K562 (cell line): ENCODE data around the gene TSPAN3. TPM values are rescaled to one million over a fixed set of nuclear protein-coding genes. Genes with fewer than 3 reads are reported as not detected.

Source experiments
- BRCA1 ChIP-seq, 2 experiments: fragments of 450-650 bp in 1 of 2; sonication (generic) in 1 of 2; formaldehyde crosslinking in 1 of 2; IDR thresholded peaks; 2 replicates each; pipeline versions ENCODE4 v1.5.0 to v1.6.1; 2017 to 2020; ENCODE audit warnings: mild to moderate bottlenecking in 1 of 2, missing genetic modification reagents in 1 of 2
- CREB3L1 ChIP-seq: fragments of 450-650 bp; IDR thresholded peaks from 2 replicates; pipeline ENCODE4 v1.6.1; 2014; ENCODE audit warnings: low read depth, mild to moderate bottlenecking, moderate library complexity, borderline replicate concordance
- CREB5 ChIP-seq: fragments of 250-450 bp; sonication (Bioruptor Pico); IDR thresholded peaks from 2 replicates; pipeline ENCODE4 v1.5.0; 2020; ENCODE audit warnings: mild to moderate bottlenecking
- CSDE1 ChIP-seq, 2 experiments: fragments of 450-650 bp; IDR thresholded peaks; 2 replicates each; pipeline ENCODE4 v1.6.1; 2016; ENCODE audit warnings: mild to moderate bottlenecking in 1 of 2
- MECOM ChIP-seq: fragments of 250-450 bp; sonication (Bioruptor Pico); IDR thresholded peaks from 2 replicates; pipeline ENCODE4 v1.8.0; 2022; ENCODE audit warnings: inconsistent platforms
- MTA2 ChIP-seq: fragments of 450-650 bp; IDR thresholded peaks from 2 replicates; pipeline ENCODE4 v1.6.1; 2016; ENCODE audit warnings: low read depth
- NCOA4 ChIP-seq: fragments of 450-650 bp; IDR thresholded peaks from 2 replicates; pipeline ENCODE4 v1.6.1; 2018; ENCODE audit warnings: mild to moderate bottlenecking; ENCODE audit not compliant: partially characterized antibody
- PCBP1 ChIP-seq: fragments of 200-400 bp; formaldehyde crosslinking; IDR thresholded peaks from 2 replicates; pipeline ENCODE4 v1.6.1; 2018; ENCODE audit warnings: mild to moderate bottlenecking, low read depth, low read length; ENCODE audit not compliant: poor library complexity, severe bottlenecking
- SMAD4 ChIP-seq: fragments of 250-450 bp; sonication (Bioruptor Pico); conservative IDR thresholded peaks from 2 replicates; pipeline ENCODE4 v1.8.0; 2021; ENCODE audit warnings: inconsistent platforms, mild to moderate bottlenecking, moderate library complexity
- SMARCE1 ChIP-seq: fragments of 450-650 bp; IDR thresholded peaks from 2 replicates; pipeline ENCODE4 v1.7.1; 2016; ENCODE audit warnings: mild to moderate bottlenecking
- UBTF ChIP-seq, 2 experiments: IDR thresholded peaks; 2 replicates each; pipeline ENCODE4 v1.6.1; 2012; ENCODE audit warnings: improper control_type of control experiment in 2 of 2, low read depth in 2 of 2, low read length in 2 of 2, borderline replicate concordance in 1 of 2
- ZNF584 ChIP-seq: fragments of 200-800 bp; sonication (Bioruptor generic); IDR thresholded peaks from 2 replicates; pipeline ENCODE4 v1.6.1; 2016; ENCODE audit warnings: low read depth, mild to moderate bottlenecking, missing genetic modification characterization, missing compliant biosample characterization
- polyA plus RNA-seq, 8 experiments: library from polyadenylated mRNA; depleted of rRNA in 4 of 8; stranded (reverse) in 5 of 8; unstranded in 3 of 8; fragments of >200 nt; fragmentation: Nextera tagmentation in 2 of 8; fragmentation: Illumina TruSeq in 1 of 8; extraction: Ambion mirVana in 2 of 8; extraction: Trizol in 1 of 8; gene quantifications; 2 replicates each; pipeline versions ENCODE4 v1.2.1 to v1.2.3, GENCODE V29; 2011 to 2014; ENCODE audit warnings: inconsistent platforms in 1 of 8, missing spikeins in 1 of 8
- total RNA-seq, 7 experiments: library from RNA; depleted of rRNA in 6 of 7; stranded (reverse); fragments of >200 nt in 6 of 7; fragmentation: Illumina TruSeq in 2 of 7; extraction: Trizol in 2 of 7; gene quantifications; 2 replicates each; pipeline versions ENCODE4 v1.2.1 to v1.2.3, GENCODE V29; 2011 to 2021; ENCODE audit warnings: low replicate concordance in 1 of 7
- TF ChIP-seq, protein P1 (sequence below): fragments of 250-450 bp; sonication (Bioruptor Pico); IDR thresholded peaks from 2 replicates; pipeline ENCODE4 v1.5.0; 2021; ENCODE audit warnings: mild to moderate bottlenecking, moderate library complexity
- TF ChIP-seq, protein P2 (sequence below): fragments of 250-450 bp; sonication (Bioruptor Pico); IDR thresholded peaks from 2 replicates; pipeline ENCODE4 v1.4.0; 2020; ENCODE audit warnings: mild to moderate bottlenecking, moderate library complexity

The TSPAN3 gene
- total and polyA plus RNA-seq, 9 of the 15 experiments (the other 6 are each of a cell fraction or from before 2014, with no cell fraction given) = 14.3 to 144 (median 71.1) TPM

- TF ChIP-seq CSDE1 (IDR thresholded peaks at IDR 0.05) (no peak), SMARCE1 (no peak), PCBP1 (peak; percentile 59), BRCA1 (IDR thresholded peaks at IDR 0.05) (no peak), BRCA1 (CRISPR knock-in tag; IDR thresholded peaks at IDR 0.05) (no peak), MTA2 (no peak), CREB5 (CRISPR knock-in tag) (no peak), SMAD4 (CRISPR knock-in tag) (peak; percentile 91), ZNF584 (CRISPR knock-in tag) (no peak), NCOA4 (no peak), UBTF (IDR thresholded peaks at IDR 0.05; ENCODE audit: borderline replicate concordance in 1 of 2, low read depth in 2 of 2, low read length in 2 of 2) (no peak; a peak in 1 of 4 replicates), CREB3L1 (no peak), MECOM (CRISPR knock-in tag) (no peak)
- TF ChIP-seq, protein P1, sequence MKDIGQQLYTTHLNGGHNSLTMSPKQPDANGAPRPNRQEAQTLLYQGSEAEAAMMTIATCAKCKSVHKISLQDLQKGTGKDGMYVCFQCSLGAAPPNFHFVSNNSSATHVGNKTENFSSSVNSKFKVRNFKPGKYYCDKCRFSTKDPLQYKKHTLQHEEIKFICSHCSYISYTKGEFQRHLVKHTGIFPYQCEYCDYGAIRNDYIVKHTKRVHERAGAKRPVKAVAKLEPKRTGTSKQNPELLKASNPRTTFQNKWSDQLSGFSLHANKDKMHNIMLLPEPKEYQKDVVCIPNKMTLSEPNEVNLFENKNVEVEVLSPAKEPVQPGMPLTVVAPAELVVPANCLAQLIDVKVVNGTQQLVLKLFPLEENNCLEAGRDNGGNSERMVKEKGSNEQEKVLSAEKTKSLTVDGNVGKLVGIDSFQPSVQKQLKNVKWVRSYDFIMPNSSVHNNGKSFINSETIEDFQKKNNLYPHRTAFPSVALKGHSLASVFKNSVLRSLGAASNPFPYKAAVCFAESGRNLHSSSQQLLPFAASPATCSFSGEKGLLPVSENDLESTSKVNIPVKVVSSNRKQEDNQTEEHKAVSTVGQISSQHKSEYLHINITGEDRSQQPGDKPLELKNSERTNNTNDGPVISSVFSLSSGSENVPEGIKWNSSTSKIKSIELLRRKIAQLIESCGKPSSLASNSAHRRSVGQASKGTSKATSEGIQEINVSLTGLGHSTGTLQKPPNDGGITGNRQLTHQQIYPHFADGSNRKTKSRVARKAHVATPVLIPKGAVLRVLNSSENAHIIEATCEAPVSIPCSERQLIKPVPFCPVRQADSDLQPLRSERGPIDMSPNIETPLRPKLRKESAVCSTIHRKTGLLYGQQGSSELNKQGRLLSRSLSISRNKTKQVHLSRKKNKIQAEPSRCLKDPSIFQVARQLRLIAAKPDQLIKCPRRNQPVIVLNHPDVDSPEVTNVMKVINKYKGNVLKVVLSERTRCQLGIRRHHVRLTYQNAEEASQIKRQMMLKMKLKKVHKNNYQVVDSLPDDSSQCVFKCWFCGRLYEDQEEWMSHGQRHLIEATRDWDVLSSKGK = no peak
- TF ChIP-seq, protein P2, sequence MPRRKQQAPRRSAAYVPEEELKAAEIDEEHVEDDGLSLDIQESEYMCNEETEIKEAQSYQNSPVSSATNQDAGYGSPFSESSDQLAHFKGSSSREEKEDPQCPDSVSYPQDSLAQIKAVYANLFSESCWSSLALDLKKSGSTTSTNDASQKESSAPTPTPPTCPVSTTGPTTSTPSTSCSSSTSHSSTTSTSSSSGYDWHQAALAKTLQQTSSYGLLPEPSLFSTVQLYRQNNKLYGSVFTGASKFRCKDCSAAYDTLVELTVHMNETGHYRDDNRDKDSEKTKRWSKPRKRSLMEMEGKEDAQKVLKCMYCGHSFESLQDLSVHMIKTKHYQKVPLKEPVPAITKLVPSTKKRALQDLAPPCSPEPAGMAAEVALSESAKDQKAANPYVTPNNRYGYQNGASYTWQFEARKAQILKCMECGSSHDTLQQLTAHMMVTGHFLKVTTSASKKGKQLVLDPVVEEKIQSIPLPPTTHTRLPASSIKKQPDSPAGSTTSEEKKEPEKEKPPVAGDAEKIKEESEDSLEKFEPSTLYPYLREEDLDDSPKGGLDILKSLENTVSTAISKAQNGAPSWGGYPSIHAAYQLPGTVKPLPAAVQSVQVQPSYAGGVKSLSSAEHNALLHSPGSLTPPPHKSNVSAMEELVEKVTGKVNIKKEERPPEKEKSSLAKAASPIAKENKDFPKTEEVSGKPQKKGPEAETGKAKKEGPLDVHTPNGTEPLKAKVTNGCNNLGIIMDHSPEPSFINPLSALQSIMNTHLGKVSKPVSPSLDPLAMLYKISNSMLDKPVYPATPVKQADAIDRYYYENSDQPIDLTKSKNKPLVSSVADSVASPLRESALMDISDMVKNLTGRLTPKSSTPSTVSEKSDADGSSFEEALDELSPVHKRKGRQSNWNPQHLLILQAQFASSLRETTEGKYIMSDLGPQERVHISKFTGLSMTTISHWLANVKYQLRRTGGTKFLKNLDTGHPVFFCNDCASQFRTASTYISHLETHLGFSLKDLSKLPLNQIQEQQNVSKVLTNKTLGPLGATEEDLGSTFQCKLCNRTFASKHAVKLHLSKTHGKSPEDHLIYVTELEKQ (CRISPR knock-in tag) = no peak
Measured at GRCh38 chr15:77070495-77071304, at the start of gene TSPAN3 (continued).
